GM19467 (cell line): Measurements from ENCODE around the gene GRWD1.

Experiments used
- ATAC-seq: cut with Tn5 transposase; IDR thresholded peaks from one replicate; pipeline ENCODE4 v1.9.1; 2021; ENCODE audit warnings: mild to moderate bottlenecking, moderate library complexity; ENCODE audit not compliant: unreplicated experiment

Gene GRWD1

GRCh38 chr19:48496959-48497727 is 51.4 kb downstream of the GRWD1 start:
- ATAC-seq: no peak

GRCh38 chr19:48497728-48498594 is 52.2 kb downstream of the GRWD1 start:
- no peak for ATAC-seq

DNA sequence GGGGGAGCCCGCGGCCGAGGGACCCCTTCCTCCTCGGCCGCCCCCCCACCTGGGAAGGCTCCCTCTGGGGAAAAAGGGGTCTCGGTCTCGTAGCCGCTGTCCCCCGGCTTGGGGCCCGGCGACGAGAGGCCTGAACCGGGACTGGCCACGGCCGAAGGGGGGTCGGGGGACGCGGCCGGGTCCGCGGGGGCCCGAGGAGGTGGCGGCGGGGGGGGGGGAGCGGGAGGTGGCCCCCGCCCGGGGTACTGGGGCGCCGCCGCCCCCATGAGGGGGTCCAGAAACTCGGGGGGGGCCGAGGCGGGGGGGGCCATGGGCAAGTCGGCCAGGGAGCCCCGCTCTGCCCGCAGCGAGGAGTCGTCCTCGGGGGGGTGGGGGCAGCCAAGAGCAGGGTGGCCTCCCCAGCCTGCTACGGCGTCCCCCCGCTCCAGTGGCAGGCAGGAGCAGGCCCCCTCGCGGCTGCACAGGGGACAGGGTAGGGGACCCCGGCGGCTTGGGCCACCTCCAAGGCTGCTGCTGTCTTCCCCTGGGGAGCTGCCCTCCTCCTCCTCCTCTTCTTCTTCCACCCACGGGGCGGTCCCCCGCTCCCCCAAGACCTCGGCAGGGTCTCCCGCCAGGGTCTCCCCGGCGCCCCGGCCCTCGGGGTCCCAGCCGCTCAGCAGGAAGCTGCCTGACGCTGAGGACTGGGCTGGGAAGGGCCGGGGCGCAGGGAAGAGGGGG is 53.0 kb downstream of the GRWD1 start:
- no peak for ATAC-seq

DNA sequence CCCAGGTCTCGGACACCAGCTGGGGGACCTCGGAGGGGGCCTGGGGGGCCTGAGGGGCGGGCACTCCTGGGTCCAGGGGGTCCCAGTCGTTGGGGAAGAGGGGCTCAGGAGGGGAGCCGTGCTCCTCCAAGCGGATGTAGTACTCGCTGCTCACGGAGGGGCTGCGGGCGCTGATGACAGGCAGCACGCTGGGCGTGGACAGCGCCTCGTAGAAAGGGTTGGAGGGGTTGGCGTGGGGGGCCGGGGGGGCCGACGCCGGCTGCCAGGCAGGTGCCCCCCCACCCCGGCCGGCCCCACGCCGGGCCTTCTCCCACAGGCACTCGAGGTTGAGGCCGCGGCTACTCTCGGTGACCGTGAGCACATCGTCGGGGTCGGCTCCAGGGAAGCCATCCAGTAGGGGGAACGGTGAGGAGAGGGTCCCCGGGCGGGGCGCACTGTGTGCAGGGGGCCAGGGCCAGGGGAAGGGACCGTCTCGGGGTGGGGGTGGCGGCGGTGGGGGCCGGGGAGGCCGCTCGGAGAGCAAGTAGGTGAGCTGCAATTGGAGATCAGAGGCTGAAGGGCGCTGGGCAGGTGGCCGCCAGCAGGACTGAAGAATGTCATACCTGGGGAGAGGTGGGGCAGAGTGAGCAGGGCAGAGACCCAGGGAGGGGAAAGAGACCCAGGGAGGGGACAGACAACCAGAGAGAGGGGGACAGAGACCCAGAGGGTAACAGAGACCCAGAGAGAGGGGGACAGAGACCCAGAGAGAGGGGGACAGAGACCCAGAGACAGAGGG is 53.7 kb downstream of the GRWD1 start:
- no peak for ATAC-seq

- ATAC-seq: no peak
Measured at GRCh38 chr19:48500830-48501493, 55.2 kb downstream of the GRWD1 start.

GRCh38 chr19:48501494-48502349 is 55.9 kb downstream of the GRWD1 start:
- no peak for ATAC-seq

DNA sequence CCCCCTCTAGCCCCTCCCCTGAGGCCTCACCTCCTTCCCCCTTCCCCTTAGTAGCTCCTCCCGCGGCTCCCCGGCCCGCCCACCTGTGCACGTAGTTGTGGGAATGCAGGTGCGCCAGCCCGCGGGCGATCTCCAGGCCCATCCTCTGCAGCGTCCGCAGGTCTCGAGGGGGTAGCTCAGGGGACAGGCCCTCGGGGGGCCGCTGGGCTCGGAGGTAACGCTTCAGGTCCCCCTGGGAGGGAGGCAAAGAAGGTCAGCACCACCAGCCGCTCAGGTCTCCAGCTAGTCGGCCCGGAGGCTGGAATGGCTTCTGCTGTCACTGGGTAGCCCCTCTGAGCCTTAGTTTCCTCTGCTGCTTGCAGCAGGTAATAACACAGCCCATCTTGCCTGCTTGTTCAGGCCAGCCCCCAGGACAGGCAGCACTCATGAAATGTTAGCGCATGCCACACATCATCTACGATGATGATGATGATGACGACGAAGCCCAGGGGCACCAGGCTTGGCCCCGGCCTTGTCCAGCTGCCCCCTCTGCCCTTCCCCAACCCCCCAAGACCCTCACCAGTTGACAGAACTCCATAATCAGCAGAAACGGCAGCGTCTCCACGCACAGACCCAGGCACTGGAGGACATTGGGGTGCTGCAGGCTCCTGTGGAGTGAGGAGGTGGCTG is 56.7 kb downstream of the GRWD1 start:
- ATAC-seq: no peak

- no peak for ATAC-seq
Measured at GRCh38 chr19:48506138-48506733, 60.5 kb downstream of the GRWD1 start.
